GM20431 (cell line): ENCODE results near the gene NCL.

Experiments used
- in situ Hi-C: fragments of 300-500 bp; cut with MseI, MboI; formaldehyde crosslinking; loops from one replicate; pipeline ENCODE4 v1.15.0; 2020; ENCODE audit warnings: low sequenced_read_pairs; ENCODE audit not compliant: unreplicated experiment

NCL gene

DNA sequence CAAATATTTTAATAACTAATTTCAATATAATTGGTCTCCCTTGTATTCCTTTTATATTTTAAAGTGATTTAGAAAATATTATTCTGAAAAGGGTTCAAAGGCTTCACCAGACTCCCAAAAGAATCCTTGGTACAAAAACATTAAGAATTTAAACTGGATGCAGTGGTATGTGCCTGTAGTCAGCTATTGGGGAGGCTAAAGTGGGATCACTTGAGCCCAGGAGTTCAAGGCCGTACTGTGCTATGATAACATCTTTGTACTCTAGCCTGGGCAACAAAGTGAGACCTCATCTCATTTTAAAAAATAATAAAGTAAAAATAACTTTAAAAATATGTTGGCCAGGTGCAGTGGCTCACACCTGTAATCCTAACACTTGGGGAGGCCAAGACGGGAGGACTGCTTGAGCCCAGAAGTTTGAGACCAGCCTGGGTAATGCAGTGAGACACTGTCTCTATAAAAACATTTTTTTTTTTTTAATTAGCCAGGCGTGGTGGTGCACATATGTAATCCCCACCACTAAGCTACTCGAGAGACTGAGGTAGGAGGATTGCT lies 14.7 kb downstream of the NCL start:
- in situ Hi-C loops: loop anchor here (25.0 kb wide), 2 partner anchors 337 to 587 kb away; partner anchors contain the start of gene ITM2C

DNA sequence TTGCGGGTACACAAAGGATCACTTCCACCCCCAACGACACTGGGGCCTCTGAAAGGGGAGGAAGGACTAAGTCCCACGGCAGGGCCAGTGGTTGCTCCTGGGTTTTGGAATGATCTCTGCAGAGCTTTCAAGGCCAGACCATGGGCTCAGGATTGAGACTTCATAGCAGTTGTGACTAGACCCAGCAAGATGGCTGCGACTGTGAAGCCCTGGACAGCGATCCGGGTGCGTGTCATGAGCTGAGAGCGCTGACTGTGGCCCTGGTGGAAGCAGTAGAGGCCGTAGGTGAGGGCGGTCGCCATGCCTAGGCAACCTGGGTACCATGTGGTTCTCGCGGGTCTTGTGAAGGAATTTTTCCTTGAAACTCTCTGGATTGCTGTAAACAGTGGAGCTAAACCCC lies 27.3 kb downstream of the NCL start:
- in situ Hi-C loops: loop anchor here (25.0 kb wide), 2 partner anchors 325 to 575 kb away; partner anchors contain the start of gene ITM2C

DNA sequence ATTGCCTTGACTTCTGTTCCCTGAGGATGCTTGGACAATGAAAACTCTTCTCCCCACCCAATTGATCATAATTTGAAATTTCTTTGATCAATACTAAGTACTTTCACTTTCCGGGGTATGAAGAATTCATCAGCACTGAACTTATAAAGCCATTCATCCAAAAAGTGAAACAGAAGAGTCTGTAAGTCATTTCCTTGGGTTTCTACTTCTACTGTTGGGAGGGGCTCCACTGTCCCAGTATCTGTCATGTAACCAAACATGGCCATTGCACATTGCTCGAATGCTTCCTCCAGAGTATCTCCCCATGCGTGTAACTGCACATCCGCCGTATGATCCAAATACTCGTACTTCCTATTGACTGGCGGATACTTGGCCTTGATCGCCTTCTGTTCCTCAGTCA lies 30.3 kb downstream of the NCL start:
- in situ Hi-C loops: loop anchor here (25.0 kb wide), 2 partner anchors 322 to 572 kb away; partner anchors contain the start of gene ITM2C

DNA sequence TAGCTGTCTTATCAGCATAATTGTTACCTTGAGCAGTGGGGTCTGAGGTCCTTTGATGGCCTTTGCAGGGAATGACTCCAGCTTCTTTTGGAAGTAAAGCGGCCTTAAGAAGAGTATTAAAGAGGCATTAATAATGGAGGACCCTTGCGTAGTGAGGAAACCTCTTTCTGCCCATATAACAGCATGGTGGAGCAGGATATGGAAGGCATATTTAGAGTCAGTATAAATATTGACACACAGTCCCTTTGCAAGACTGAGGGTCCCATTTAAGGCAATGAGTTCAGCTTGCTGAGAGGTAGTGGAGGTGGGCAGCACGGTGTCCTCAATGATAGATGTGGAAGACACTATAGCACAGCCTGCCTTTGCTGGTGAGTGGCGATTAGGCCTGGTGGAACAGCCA lies 32.7 kb downstream of the NCL start:
- in situ Hi-C loops: loop anchor here (25.0 kb wide), 2 partner anchors 319 to 569 kb away; partner anchors contain the start of gene ITM2C

DNA sequence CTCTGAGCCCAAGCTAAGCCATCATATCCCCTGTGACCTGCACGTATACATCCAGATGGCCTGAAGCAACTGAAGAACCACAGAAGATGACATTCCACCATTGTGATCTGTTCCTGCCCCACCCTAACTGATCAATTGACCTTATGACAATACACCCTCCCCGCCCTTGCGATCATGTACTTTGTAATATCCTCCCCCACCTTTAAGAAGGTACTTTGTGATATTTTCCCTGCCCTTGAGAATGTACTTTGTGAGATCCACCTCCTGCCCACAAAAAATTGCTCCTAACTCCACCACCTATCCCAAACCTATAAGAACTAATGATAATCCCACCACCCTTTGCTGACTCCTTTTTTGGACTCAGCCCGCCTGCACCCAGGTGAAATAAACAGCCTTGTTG lies 33.8 kb downstream of the NCL start:
- in situ Hi-C loops: loop anchor here (25.0 kb wide), 2 partner anchors 318 to 568 kb away; partner anchors contain the start of gene ITM2C

DNA sequence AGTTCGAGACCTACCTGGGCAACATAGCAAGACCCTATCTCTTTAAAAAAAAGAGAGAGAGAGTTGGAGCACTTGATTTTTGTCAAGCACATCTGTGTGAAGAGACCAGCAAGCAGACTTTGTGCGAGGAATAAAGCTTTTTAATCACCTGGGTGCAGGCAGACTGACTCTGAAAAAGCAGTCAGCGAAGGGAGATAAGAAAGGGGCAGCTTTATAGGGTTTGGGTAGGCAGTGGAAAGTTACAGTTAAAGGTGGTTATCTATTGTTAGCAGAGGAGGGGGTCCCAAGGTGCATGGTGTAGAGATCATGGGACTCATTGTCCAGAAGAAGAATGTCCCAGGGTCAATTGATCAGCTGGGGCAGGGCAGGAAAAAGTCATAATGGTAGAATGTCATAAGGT lies 34.4 kb downstream of the NCL start:
- in situ Hi-C loops: loop anchor here (25.0 kb wide), 2 partner anchors 318 to 568 kb away; partner anchors contain the start of gene ITM2C

DNA sequence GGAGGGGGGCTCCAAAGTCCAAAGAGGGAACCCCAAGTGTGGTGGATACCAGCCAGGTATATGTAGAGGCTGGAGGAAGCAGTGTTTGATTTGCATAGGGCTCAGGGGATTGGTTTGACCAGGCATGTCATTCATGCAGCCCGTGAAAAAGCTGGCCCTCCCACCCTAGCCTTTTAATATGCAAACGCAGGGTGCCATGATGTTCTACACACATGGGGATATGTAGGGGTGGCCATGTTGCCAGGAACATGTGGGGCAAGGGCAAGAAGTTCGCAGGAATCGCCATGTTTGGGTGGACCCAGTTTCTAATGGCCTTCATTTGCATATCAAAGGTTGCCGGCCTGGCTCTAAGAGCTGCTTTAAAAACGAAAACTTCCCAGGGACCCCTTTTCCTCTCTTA lies 35.1 kb downstream of the NCL start:
- in situ Hi-C loops: loop anchor here (25.0 kb wide), 2 partner anchors 317 to 567 kb away; partner anchors contain the start of gene ITM2C

DNA sequence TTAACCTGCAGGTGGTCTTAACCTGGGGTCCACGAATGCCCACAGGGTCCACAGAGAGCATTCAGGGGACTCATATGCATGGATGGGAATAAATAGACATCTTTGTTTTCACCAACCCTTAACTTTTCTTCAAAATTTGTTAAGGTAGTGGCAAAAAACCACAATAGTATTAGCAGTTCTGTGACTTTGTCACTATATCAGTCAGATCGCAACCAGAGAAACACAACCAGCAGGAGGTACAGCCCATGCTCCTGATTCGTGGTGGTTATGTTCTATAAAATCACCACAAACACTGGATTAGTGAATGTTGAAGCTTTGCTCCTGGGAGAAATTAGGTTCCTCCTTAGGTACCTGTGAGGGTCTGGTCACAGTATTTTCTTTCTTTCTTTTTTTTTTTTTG lies 37.2 kb downstream of the NCL start:
- in situ Hi-C loops: loop anchor here (25.0 kb wide), 2 partner anchors 315 to 565 kb away; partner anchors contain the start of gene ITM2C

DNA sequence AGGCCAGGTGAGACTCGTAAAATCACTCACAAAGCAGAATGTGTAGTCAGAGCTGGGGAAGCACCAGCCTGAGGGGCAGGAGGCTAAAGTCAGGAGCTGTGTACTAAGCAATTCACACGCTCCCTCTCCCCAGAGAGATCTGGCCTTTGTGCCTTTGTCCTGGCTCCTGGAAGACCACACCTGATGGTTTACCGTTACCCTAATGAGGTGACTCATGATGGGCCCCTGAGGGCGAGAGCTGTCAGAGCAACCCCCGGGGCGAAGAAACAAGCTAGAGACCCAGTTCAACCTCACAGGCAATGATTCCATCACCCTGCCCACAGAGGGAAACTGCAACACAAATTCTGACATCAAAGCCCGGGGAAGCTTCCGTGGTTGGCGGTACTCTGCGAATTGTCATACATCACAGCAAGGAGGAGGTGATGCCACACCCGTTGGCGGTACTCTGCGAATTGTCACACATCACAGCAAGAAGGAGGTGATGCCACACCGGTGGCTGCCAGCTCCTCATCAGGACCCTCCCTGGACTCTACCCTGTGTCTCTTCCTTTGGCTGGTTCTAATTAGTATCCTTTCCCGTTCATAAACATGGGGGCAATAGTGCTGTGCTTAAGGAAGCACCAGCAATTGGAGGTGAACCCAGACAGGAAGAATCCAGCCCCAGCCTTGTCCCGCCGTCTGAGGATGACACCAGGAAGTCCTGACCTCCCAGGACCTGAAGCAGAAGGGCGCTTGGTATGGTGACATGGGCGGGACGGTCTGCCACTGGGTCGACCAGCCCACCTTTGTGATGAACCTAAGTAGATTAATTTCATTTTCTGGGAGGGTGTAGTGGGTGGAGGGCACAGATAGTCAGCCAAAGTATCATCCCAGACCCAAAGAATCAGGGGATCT lies 38.2 kb downstream of the NCL start:
- in situ Hi-C loops: loop anchor here (25.0 kb wide), 2 partner anchors 314 to 564 kb away; partner anchors contain the start of gene ITM2C

DNA sequence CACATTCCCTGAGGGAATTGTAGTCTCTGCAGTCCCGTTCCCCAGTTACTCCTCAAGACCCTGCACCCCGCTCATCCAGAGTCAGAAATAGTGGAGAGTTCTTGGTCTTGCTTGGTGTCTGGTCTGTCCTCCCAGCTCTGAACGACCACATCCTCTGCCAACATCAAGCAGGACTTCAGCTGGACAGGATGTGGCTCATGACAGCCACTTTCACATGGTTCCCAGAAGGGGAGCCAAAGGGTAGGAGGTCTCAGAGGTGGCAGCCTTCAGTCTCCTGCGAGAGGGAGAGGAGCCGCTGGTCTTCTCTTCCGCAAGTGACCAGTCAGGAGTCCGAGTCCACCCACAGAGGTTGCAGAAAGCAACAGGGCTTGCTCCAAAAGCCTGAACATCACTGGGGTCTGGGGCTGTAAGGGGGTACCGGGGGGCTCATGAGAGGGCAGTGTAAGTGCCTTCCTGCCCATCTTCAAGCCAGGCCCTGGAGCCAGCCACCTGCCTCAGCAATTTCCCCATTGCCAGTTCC lies 38.9 kb downstream of the NCL start:
- in situ Hi-C loops: loop anchor here (25.0 kb wide), 2 partner anchors 313 to 563 kb away; partner anchors contain the start of gene ITM2C

DNA sequence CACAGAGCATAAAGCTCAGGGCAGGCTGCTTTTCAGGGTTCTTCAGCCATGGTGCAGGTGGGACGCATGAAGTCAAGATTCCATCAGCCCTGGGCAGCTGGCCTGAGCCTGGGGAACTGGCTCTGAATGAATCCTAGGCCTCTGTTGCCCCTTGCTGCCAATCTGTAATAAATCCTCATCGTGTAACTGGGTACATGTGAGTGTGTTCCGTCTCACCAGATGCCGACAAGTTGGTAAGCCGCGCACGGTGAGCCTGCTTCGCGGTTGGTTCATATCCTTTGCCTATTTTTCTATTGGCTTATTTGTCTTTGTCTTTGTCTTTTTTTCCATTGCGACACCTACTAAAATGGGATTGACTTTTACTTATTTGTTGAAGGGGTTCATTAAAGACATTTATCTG lies 41.1 kb downstream of the NCL start:
- in situ Hi-C loops: loop anchor here (25.0 kb wide), 1 partner anchor 186 kb away; no protein-coding TSS in a partner anchor

DNA sequence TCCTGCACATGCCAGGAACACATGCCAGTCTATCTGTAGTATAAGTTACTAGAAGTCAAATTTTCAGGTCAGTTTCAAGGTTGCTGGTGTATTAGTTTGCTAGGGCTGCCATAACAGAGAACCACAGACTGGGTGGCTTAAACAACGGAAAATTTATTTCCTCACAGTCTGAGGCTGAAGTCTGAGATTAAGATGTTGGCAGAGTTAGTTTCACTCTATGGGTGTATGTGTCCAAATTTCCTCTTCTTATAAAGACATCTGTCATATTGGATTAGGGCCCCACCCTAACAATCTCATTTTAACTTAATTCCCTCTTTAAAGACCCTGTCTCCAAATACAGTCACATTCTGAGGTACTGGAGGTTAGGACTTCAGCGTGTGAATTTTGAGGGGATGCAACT lies 42.2 kb downstream of the NCL start:
- in situ Hi-C loops: loop anchor here (25.0 kb wide), 1 partner anchor 185 kb away; no protein-coding TSS in a partner anchor

DNA sequence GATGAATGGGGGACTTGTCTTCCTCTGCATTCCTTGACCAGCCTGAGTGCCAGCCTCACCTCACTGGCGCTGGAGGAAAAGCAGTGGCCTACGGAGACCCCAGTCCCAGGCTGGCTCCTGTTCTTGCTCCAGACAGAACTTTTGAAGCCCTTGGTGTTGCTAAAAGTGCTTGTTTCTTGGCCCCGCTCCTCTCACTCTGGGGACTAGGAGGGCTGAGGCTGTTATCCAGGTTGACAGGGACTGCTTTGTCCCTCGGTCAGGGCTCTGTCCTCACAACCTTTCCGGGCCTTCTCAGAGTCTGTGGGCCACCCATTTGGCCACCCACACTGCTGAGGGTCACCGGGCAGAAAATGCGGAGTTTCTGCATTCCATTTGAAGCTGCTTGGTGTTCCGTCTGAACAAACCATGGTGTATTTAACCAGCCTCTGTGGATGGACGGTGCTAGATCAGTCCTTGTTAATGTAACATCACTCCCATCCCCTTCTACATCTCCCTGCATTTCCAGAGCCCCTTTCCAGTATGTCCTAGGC lies 43.2 kb downstream of the NCL start:
- in situ Hi-C loops: loop anchor here (25.0 kb wide), 1 partner anchor 184 kb away; no protein-coding TSS in a partner anchor

DNA sequence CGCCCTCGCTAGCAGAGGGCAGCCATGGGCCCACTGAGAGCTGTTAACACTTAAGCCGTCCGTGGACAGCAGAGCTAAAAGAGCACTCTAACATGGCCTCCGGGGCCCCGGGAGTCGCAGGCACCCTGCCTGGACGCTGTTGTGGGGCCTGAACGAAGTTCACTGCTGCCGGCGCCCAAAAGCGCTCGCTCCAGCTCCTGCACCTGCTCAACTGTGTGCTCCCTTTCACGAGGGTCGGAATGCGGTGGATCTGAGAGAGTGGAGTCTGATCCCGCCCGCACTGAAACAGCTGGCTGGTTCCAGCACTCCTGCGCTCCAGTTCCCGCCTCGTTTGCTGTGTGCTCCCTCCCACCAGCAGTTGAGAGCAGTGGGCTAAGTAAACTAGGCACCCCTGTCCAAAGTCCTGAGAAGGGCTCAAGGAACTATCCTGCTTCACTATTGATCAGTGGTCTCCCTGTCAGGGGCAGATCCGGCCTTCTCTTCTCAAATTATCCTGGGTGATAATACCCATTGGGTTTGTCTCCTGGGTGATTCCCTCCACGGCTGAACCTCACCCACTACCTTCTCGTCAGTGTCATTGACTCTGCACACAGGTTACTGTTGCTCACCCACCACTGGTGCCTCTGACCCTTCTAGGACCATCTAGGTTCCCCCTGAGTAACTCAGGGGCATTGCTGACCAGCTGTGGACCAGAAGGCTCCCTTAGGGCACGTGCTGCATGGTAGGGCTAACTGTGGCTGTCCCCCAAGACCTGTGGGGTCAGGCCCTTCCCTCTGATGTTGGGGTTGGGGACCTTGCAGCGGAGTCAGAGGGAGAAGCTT lies 45.3 kb downstream of the NCL start:
- in situ Hi-C loops: loop anchor here (25.0 kb wide), 1 partner anchor 182 kb away; no protein-coding TSS in a partner anchor

DNA sequence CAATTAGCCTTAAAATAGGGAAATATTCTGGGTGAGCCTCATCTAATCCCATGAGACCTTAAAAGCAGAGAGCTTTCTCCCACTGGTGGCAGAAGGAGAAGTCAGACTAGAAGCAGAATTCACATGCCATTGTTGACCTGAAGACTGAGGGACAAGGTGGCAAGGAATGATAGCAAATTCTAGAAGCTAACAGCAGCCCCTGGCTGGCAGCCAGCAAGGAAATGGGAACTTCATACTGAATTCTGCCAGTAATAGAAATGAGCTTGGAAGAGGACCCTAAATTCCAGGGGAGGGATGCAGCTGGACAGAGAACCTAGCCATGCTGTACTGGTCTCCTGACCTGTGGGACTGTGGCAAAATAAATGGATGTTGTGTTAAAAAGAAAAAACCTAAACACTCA lies 49.3 kb downstream of the NCL start:
- in situ Hi-C loops: loop anchor here (25.0 kb wide), 1 partner anchor 178 kb away; no protein-coding TSS in a partner anchor

DNA sequence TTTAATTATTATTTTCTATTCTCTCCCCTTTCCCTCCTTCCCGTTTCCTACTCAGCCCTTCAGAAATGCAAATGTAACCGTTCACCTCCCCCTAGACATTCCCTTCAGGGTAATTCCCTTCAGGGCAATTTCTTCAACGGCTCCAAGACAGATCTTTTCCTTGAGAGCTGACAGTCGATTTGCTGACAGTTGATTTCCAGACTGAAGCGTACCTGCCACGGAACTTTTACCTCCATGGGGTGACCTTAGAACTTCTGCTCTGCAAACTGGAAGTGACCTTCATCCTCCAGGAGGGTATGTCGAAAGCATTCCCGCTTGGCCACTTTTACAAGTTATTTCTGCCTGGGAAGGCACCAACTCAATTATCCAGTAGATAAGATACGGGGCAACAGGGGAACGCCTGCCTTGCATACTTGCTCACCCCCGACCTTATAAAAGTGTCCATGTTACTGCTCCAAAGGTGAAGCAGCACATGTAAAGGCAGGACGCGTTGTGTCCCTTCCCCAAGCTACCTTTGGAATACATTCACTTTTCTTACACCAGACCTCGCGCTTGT lies 50.3 kb downstream of the NCL start:
- in situ Hi-C loops: loop anchor here (25.0 kb wide), 1 partner anchor 177 kb away; no protein-coding TSS in a partner anchor

DNA sequence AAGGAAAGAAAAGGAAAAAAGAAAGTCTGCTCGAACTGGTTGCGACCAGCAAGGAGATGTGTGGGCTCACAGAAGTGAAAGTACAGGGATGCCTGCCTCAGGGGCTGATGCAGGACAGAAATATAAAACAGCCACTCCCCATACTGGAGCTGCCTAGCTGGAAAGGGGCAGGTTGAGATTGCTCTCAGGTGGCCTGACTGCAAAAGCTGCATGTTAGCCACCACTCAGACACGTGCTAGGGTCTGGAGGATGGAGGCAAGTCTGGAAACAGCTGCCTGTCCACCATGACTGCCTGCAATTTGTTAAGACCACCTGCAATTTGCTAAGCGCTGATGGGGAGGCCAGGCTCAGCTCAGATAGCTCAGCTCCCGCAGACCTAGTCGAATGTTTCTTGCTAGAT lies 50.8 kb downstream of the NCL start:
- in situ Hi-C loops: loop anchor here (25.0 kb wide), 1 partner anchor 176 kb away; no protein-coding TSS in a partner anchor

DNA sequence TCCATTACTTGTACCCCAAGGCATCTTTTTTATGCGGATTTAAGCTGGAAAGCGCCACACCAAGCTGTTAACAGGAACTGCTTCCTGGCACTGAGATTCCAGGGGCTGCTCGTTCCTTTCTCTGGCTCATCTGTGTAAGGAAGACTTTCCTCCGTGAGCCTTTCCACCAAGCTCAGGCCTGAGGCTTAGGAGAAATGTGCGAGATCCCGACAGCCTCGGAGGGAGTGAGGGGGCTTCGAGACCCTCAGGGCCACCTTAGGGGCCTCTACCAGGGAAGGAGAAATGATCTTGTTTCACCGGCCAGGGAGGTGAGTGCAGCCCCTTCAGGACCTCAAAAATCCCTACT lies 51.7 kb downstream of the NCL start:
- in situ Hi-C loops: loop anchor here (25.0 kb wide), 1 partner anchor 175 kb away; no protein-coding TSS in a partner anchor
